SK-N-SH (cell line): Measurements from ENCODE around the gene ATP2B1.

Experiments
- CTCF ChIP-seq: fragments of 200-600 bp; sonication (generic); IDR thresholded peaks from 2 replicates; pipeline ENCODE4 v1.6.1; 2017; ENCODE audit warnings: antibody characterized with exemption, mild to moderate bottlenecking, moderate library complexity
- MXI1 ChIP-seq: IDR thresholded peaks from 2 replicates; pipeline ENCODE4 v1.6.1; 2012; ENCODE audit warnings: mild to moderate bottlenecking, low read depth, low read length, improper control_type of control experiment
- PBX3 ChIP-seq: IDR thresholded peaks from 2 replicates; pipeline ENCODE4; 2012
- POLR2AphosphoS5 ChIP-seq: IDR thresholded peaks from 2 replicates; pipeline ENCODE4 v1.6.1; 2012; ENCODE audit warnings: low read depth, low read length
- TCF12 ChIP-seq: IDR thresholded peaks from 2 replicates; pipeline ENCODE4 v1.4.0; 2012

GRCh38 chr12:89576572-89577220, 131.9 kb downstream of the ATP2B1 start:
- TF ChIP-seq PBX3: no peak
- TF ChIP-seq TCF12: no peak
- TF ChIP-seq POLR2AphosphoS5: no peak
- TF ChIP-seq CTCF: no peak
- TF ChIP-seq MXI1: no peak
